GM20000 (cell line): Measurements from ENCODE around the gene LRP2.

ENCODE experiments used
- DNase-seq: peaks from one replicate; pipeline ENCODE4 v3.0.0; 2012; ENCODE audit warnings: low spot score
- CTCF ChIP-seq: IDR thresholded peaks from 2 replicates; pipeline ENCODE4 v1.5.1; 2012; ENCODE audit warnings: mild to moderate bottlenecking, control low read depth; ENCODE audit errors: extremely low read depth, missing control alignments

Gene LRP2

GRCh38 chr2:169185711-169186110 is 176.6 kb downstream of the LRP2 start:
- no peak for TF ChIP-seq CTCF
- no peak for DNase-seq

GRCh38 chr2:169184074-169184473 is 178.3 kb downstream of the LRP2 start:
- TF ChIP-seq CTCF: no peak
- no peak for DNase-seq

- no peak for DNase-seq
- no peak for TF ChIP-seq CTCF
These were observed 179.8 kb downstream of the LRP2 start for GRCh38 chr2:169182573-169182972.

- no peak for TF ChIP-seq CTCF
- DNase-seq: no peak
These were observed 183.4 kb downstream of the LRP2 start for GRCh38 chr2:169178804-169179390.

- DNase-seq: no peak
- no peak for TF ChIP-seq CTCF
These were observed 184.0 kb downstream of the LRP2 start for GRCh38 chr2:169178364-169178763.

GRCh38 chr2:169175112-169175511 is 187.2 kb downstream of the LRP2 start:
- TF ChIP-seq CTCF: no peak
- no peak for DNase-seq

- no peak for DNase-seq
- TF ChIP-seq CTCF: no peak
These were observed 188.5 kb downstream of the LRP2 start for GRCh38 chr2:169173876-169174275.
